ENCODE results near the gene LITAF. TPM values are rescaled to one million over a fixed set of nuclear protein-coding genes. Genes with fewer than 3 reads are reported as not detected.

LITAF gene
- polyA plus RNA-seq, 1 donor (not counting 4 experiments of a cell fraction or from before 2014, with no cell fraction given): 85.4 TPM

- FAIRE-seq (no peak), DNase-seq (ENCODE audit: low read depth, low spot score) (no peak)
- Histone ChIP-seq H3K9me1 (ENCODE audit: control insufficient read depth, extremely low read depth, insufficient read depth, low read length) (no peaks in the 10 kb centered on the region), H3K36me3 (ENCODE audit: control insufficient read depth in 2 of 2, extremely low read depth in 1 of 2, insufficient read depth in 2 of 2, low read length in 2 of 2) (peaks cover 14 to 28% of the 10 kb centered on the region in 2 experiments), H3K9me3 (ENCODE audit: control insufficient read depth, low read depth, low read length) (peaks cover 7% of the 10 kb centered on the region), H4K20me1 (ENCODE audit: control insufficient read depth, extremely low read depth, insufficient read depth, low read length) (no peaks in the 10 kb centered on the region), H3K27me3 (ENCODE audit: control insufficient read depth, extremely low read depth, insufficient read depth, low read length) (no peaks in the 10 kb centered on the region), H3K27ac (ENCODE audit: control insufficient read depth, insufficient read depth, low read length) (no peak overlapping the region), H3K4me2 (ENCODE audit: control insufficient read depth, extremely low read depth, insufficient read depth, low read depth, low read length) (no peak overlapping the region), H3K4me3 (ENCODE audit: control insufficient read depth in 2 of 3, extremely low read depth in 1 of 3, insufficient read depth in 2 of 3, low read depth in 1 of 3, low read length in 3 of 3) (no peak overlapping the region), H3K4me1 (ENCODE audit: control insufficient read depth, extremely low read depth, insufficient read depth, low read length) (peaks cover 20% of the 10 kb centered on the region), H2AFZ (ENCODE audit: control insufficient read depth, low read length) (no peak overlapping the region), H3K79me2 (ENCODE audit: control insufficient read depth, insufficient read depth, low read length) (peaks cover 43% of the 10 kb centered on the region), H3K9ac (ENCODE audit: control insufficient read depth, extremely low read depth, insufficient read depth, low read length) (no peak overlapping the region)
- TF ChIP-seq EZH2 (IDR thresholded peaks at IDR 0.05; ENCODE audit: low read length): no peak
- TF ChIP-seq, protein P1, sequence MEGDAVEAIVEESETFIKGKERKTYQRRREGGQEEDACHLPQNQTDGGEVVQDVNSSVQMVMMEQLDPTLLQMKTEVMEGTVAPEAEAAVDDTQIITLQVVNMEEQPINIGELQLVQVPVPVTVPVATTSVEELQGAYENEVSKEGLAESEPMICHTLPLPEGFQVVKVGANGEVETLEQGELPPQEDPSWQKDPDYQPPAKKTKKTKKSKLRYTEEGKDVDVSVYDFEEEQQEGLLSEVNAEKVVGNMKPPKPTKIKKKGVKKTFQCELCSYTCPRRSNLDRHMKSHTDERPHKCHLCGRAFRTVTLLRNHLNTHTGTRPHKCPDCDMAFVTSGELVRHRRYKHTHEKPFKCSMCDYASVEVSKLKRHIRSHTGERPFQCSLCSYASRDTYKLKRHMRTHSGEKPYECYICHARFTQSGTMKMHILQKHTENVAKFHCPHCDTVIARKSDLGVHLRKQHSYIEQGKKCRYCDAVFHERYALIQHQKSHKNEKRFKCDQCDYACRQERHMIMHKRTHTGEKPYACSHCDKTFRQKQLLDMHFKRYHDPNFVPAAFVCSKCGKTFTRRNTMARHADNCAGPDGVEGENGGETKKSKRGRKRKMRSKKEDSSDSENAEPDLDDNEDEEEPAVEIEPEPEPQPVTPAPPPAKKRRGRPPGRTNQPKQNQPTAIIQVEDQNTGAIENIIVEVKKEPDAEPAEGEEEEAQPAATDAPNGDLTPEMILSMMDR (optimal IDR thresholded peaks at IDR 0.05 in 1 of 3, IDR thresholded peaks at IDR 0.05 in 1 of 3, conservative IDR thresholded peaks at IDR 0.05 in 1 of 3; ENCODE audit: extremely low read depth in 1 of 3, insufficient read depth in 2 of 3, low read length in 3 of 3): no peak
- dilution Hi-C loops (cut with MboI; ENCODE audit: extremely low pct_ligation_motif_present, low sequenced_read_pairs): no loop called here
Measured at GRCh38 chr16:11556214-11556819, 30.4 kb downstream of the LITAF start.

- no peak overlapping the region for H3K9ac ChIP-seq (ENCODE audit: control insufficient read depth, extremely low read depth, insufficient read depth, low read length)
- H3K4me1 ChIP-seq (ENCODE audit: control insufficient read depth, extremely low read depth, insufficient read depth, low read length): peaks cover 8% of the 10 kb centered on the region
- peaks cover 23 to 34% of the 10 kb centered on the region in 2 experiments for H3K36me3 ChIP-seq (ENCODE audit: control insufficient read depth in 2 of 2, extremely low read depth in 1 of 2, insufficient read depth in 2 of 2, low read length in 2 of 2)
- H3K79me2 ChIP-seq (ENCODE audit: control insufficient read depth, insufficient read depth, low read length): peaks cover 27% of the 10 kb centered on the region
- TF ChIP-seq, protein P1 (optimal IDR thresholded peaks at IDR 0.05 in 1 of 3, IDR thresholded peaks at IDR 0.05 in 1 of 3, conservative IDR thresholded peaks at IDR 0.05 in 1 of 3; ENCODE audit: extremely low read depth in 1 of 3, insufficient read depth in 2 of 3, low read length in 3 of 3): no peak
- TF ChIP-seq EZH2 (IDR thresholded peaks at IDR 0.05; ENCODE audit: low read length): no peak
- dilution Hi-C loops (cut with MboI; ENCODE audit: extremely low pct_ligation_motif_present, low sequenced_read_pairs): no loop called here
- no peaks in the 10 kb centered on the region for H3K27me3 ChIP-seq (ENCODE audit: control insufficient read depth, extremely low read depth, insufficient read depth, low read length)
- no peaks in the 10 kb centered on the region for H3K9me1 ChIP-seq (ENCODE audit: control insufficient read depth, extremely low read depth, insufficient read depth, low read length)
- H4K20me1 ChIP-seq (ENCODE audit: control insufficient read depth, extremely low read depth, insufficient read depth, low read length): no peaks in the 10 kb centered on the region
- H3K27ac ChIP-seq (ENCODE audit: control insufficient read depth, insufficient read depth, low read length): no peak overlapping the region
- peaks cover 7% of the 10 kb centered on the region for H3K9me3 ChIP-seq (ENCODE audit: control insufficient read depth, low read depth, low read length)
- H3K4me2 ChIP-seq (ENCODE audit: control insufficient read depth, extremely low read depth, insufficient read depth, low read depth, low read length): no peak overlapping the region
- FAIRE-seq: no peak
- no peak overlapping the region for H3K4me3 ChIP-seq (ENCODE audit: control insufficient read depth in 2 of 3, extremely low read depth in 1 of 3, insufficient read depth in 2 of 3, low read depth in 1 of 3, low read length in 3 of 3)
- H2AFZ ChIP-seq (ENCODE audit: control insufficient read depth, low read length): no peak overlapping the region
- no peak for DNase-seq (ENCODE audit: low read depth, low spot score)
Measured at GRCh38 chr16:11554053-11554452, 32.7 kb downstream of the LITAF start.

Data from keratinocyte (primary cell).